Measurements from ENCODE around the gene GPHN.

Gene GPHN

DNA sequence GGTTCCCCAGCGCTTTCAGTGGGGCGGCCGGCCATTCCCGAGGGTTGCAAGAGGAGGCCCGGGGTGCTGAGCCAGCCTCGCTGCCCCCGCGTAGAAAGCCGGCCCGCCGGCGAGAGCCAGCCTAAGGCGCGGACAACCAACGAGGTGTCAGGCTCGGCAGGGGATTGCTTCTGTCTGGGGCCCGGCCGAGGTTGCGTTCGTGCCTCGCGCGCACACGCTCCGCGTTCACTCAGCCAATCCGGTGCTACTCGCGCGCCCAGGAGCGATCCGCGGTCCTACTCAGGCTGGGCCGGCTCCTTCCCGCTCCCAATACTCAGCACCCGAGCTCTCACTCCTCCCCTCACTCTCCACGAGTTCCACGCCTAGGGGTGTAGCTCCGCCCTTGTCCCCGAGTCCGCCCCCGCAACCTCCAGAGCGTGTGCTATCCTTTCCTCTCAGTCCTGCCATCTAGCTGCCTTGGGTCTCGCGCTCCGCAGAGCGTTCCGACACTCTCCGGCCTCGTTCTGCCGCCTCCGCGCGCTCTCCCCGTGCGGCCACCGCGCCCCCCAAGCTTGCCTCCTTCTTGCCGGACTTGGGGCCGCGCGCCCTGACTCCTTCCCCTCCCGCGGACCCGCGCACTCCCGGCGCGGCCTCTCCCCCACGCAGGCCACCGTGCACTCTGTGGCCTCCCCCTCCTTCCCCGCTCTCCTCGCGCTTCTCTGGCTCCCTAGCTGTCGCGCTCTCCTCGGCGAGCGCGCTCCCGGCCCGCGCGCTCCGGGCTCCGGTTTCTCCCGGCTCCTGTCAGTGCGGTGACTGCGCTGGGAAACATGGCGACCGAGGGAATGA, at the start of gene GPHN:
GPHN (plus strand) TSS at position 426 of the 825 bp plus-strand sequence.
- DNase-seq (ENCODE audit: low spot score), result peak; percentile 95

- no peak for DNase-seq (ENCODE audit: low spot score)
These were observed 48.3 kb upstream of the GPHN start for GRCh38 chr14:66459603-66460002.

- no peak for DNase-seq (ENCODE audit: low spot score)
These were observed 43.7 kb upstream of the GPHN start for GRCh38 chr14:66464261-66464660.

DNA sequence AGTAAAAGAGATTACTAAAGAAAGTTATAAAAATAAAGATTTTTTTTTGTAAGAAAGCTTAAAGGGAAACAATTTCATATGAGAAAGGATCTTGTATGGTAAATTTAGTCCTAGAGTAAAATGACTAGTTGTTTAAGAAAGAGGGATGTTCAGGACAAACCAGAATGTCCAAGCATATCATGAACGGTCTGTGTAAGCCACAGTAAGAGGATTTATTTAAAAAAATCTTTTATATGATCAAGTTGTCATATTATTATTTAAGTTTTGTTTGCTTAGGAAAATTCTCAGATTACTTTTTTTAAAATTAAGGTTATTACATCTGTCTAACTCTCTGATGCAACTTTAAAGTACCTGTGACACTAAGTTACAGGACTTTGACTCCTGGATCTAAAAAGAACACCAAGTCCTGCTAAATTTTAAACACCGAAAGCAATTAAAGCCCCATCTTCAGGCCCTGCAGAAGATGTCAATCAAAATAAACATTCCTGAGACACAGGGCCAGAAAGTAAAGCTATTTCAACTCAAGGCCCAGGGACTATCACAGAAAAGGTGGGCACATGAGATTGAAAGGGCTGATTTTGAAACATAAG, 39.1 kb upstream of the GPHN start:
- no peak for DNase-seq (ENCODE audit: low spot score)

GRCh38 chr14:66471584-66471983, 36.4 kb upstream of the GPHN start:
- DNase-seq (ENCODE audit: low spot score), result no peak

DNA sequence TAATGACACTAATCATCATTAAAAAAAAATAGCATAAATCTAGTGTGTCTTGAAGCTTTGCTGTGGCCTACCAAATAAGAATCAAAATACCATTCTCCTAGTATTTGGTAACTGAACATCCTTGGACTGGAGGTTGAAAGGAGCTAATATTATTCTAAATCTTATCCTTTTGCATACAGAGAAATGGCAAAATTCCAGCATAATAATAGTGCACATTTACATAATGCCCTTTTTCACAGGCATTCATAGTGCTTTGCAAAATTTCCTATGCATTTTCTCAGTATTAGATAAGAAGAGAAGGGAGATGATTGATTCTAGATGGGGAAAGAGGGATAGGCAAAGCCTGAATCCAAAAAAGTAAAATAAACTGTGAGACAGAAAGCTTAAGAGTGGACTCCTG, 35.7 kb upstream of the GPHN start:
- DNase-seq (ENCODE audit: low spot score), result no peak

- DNase-seq (ENCODE audit: low spot score), result no peak
These were observed 34.7 kb upstream of the GPHN start for GRCh38 chr14:66473223-66473622.

DNA sequence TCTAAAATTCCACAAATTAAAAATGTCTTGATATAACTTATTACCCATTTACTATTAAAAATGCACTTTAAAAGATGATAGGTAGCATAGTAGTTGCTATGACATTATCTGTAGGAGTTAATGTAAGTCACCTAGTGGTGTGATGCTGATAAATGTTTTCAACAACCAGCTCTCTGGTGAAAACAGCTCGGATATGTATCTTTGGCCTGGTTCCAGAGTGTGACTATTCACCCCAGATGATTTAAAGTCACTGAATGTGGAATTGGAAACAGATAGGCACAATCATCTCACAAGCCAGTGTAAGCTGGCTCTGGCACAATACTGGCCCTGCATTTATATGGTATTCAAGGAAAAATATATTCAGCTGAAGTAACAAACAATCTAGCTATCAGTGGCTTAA, 31.0 kb upstream of the GPHN start:
- DNase-seq (ENCODE audit: low spot score), result peak; percentile 4

GRCh38 chr14:66477567-66477966, 30.4 kb upstream of the GPHN start:
- DNase-seq (ENCODE audit: low spot score), result no peak

DNA sequence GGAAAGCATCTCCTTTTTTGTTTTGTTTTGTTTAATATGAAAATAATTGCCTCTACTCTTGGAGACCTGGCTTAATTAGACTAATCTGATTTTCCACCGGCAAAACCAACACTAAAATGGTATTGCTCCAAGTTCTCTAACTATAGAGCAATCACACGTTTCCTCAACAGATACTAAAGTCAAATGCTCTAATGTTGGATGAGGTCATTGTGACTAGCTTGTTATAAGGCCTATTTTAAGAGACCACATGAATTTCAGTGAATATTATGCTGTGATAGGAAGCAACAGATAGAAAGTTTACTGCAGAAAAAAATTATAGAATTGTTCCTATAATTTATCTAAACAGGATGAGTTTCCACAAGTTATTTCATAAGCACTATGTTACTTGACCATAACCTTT, 25.1 kb upstream of the GPHN start:
- no peak for DNase-seq (ENCODE audit: low spot score)

GRCh38 chr14:66483322-66483721, 24.6 kb upstream of the GPHN start:
- no peak for DNase-seq (ENCODE audit: low spot score)

DNA sequence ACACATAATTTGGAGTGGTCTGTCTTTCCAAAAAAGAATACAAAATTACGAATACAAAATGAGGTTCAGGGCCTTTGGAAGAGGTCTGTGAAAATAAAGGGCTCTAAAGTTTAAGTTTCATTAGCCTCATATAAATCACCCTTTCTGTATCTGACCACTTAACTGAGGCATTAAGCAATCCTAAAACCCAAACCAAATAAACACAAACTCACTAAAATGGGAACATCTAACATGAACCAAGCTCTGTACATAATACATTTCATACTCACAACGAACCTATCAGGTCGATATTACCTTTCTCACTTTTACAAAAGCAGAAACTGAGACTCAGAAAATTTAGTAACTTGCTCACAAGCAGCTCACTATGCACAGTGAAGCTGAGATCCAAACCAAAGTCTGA, 22.9 kb upstream of the GPHN start:
- no peak for DNase-seq (ENCODE audit: low spot score)

GRCh38 chr14:66485910-66486421, 22.0 kb upstream of the GPHN start, which contains the start of gene CCDC196:
Gene CCDC196, plus strand, starts transcription at chr14:66486371. Its CDS starts 132 bp downstream, at chr14:66486503.
- no peak for DNase-seq (ENCODE audit: low spot score)

DNA sequence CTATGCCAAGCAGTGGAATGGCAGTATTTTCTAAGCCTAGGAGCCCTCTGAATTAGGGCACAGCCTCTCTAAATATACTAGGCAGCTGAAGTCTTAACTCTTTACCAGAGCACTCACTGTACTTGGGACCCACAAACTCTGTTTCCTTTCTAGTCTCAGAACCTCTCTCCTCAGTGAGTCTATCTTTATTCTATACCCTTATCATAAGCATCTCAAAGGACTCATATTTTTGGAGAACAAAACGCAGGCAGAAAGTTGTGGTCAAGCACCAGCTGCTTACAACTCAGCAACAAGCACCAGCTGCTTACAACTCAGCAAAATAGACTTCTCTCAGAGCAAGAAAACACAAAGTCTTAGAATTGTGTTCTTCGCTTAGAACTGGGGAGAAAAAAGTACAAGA, 20.8 kb upstream of the GPHN start:
- no peak for DNase-seq (ENCODE audit: low spot score)

DNA sequence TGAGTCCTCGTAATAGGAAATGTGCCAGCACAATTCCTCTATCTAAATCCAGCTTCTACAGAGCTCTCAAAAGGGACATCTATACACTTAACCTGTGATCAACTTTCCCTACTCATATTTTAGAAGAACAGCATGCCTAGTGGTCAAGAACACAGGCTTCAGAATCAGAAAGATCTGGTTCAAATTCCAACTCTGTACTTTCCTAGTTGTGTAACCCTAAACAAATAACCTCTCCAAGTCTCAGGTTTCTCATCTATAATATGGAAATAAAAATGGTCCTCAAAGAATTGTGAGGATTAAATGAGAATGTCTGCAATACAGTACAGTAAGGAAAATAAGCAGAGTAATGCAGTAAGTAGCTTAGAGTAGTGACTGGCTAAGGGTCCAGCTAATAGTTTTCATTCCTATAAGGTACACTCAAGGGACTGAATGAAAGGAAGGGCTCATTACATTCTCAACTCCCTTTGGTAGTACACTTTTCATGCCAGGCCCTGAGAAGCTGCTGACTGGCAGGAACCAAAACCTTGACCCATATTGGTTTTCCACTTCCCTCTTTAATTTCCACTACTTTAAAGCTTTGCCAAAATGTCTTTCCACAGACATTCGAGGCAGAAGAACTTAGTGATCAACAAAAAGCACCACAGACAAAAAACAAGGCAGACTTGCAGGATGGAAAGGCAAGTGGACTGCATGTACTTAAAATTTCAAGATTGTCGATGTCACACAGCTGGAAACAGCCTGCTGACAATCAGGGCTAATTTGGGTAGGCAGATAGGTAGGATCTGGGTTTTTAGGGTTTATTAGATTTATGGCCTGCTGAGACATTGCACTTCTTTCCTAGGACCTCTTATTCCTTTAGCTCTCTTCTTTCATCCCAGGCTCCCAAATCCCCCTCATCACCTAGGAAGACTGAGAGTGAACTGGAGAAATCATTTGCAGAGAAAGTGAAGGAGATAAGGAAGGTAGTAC, 17.5 kb upstream of the GPHN start:
- no peak for DNase-seq (ENCODE audit: low spot score)

GRCh38 chr14:66493750-66494149, 14.2 kb upstream of the GPHN start:
- no peak for DNase-seq (ENCODE audit: low spot score)

- peak; percentile 47 for DNase-seq (ENCODE audit: low spot score)
These were observed 12.5 kb upstream of the GPHN start for GRCh38 chr14:66495218-66496098.

DNA sequence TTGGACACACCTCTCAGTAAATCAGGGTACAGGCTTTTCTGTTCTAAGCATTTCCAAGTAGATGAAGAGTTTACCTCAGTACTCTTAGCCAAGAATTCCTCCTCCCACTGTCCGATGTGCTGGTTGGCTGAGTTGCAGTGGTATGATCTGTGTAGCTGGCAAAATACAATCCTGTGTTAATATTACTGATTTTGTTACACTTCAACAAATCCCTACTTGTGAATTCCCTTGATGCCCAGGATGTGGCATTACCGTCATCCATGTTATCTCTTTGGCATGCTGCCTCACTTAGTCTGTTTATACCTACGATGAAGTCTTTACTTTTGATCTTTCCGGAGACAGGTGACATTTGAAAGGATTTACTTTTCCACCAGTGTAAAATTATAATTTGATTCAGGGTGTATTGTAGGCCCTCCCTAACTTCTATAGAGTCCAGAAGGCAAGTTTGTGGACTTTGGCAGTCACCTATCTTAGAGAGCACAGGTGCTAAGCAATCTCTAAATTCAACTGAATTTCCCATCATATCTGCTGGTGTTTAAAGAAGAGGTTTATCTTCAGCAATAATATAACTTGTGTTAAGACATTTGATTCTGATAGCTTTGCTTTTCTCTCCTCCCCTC, 11.6 kb upstream of the GPHN start:
- no peak for DNase-seq (ENCODE audit: low spot score)

DNA sequence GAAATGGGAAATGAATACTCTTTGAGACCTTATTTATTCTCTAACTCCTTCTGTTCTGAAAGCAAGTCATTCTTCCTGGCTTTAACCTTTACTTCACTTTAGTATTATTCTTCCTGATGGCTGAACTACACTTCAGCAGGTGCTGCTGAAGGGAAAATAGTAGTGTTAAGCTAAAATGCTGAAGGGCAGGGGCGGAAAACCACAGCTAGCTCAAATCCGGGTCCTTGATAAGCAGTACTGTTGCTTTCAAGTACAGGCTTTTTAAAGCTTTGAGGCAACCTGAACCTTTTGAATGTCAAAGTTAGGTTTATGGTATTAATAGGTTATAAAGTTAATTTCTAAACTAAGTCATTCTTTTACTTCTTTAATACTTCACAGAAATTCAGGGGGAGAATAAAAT, 11.0 kb upstream of the GPHN start:
- DNase-seq (ENCODE audit: low spot score), result no peak

GRCh38 chr14:66498311-66498710, 9.6 kb upstream of the GPHN start:
- DNase-seq (ENCODE audit: low spot score), result no peak

DNA sequence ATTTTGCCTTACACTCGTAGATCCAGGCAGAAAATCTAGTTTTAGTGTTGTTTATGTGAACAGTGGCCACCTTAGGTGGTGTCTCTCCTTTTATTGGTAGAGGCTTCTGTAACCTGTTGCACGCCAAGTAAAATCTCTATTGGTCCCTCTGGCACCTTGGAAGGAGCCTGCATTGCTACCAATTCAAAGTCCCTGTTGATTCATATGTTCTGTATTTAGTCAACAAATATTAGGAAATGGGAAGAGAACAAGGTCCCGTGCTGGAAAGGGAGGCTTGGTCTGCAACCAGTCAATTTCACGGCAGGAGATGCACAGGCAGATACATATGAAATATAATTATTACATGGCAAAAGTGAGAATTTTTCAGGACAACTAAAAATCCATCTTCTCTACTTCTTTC, 6.4 kb upstream of the GPHN start:
- no peak for DNase-seq (ENCODE audit: low spot score)
